ENCODE results near the gene MLPH.

GRCh38 chr2:237520290-237520689 is 33.2 kb downstream of the MLPH start:
- TF ChIP-seq CTCF (IDR thresholded peaks at IDR 0.05) (no peak), EP300 (IDR thresholded peaks at IDR 0.05) (no peak), POLR2AphosphoS5 (IDR thresholded peaks at IDR 0.05) (no peak)
